Naive B cell (primary cell): ENCODE results near the gene NAP1L5. TPM values are rescaled to one million over a fixed set of nuclear protein-coding genes. Genes with fewer than 3 reads are reported as not detected.
A peak's percentile ranks its signal among the peaks of the same experiment; 100 is the strongest.

Experiments
- ATAC-seq, 2 donors: fragments of 150-1000 bp; cut with Tn5 transposase; 2 replicates each; pipeline ENCODE4 v1.10.0; 2021; ENCODE audit warnings: low read depth in 2 of 2, mild to moderate bottlenecking in 2 of 2, moderate library complexity in 2 of 2
- DNase-seq: peaks from one replicate; pipeline ENCODE4 v3.0.0; 2022
- H3K27ac Mint-ChIP-seq, 6 donors: one replicate each; pipeline ENCODE4 v1.8.0; 2020 to 2022; ENCODE audit warnings: mild to moderate bottlenecking in 6 of 6, mixed read lengths in 6 of 6, moderate library complexity in 5 of 6, inconsistent platforms in 2 of 6
- H3K27me3 Mint-ChIP-seq, 3 donors: one replicate each; pipeline ENCODE4 v1.8.0; 2021 to 2022; ENCODE audit warnings: mixed read lengths in 3 of 3, mild to moderate bottlenecking in 1 of 3
- H3K36me3 Mint-ChIP-seq, 2 donors: one replicate each; pipeline ENCODE4 v1.8.0; 2020 to 2022; ENCODE audit warnings: mixed read lengths in 2 of 2, inconsistent platforms in 1 of 2, mild to moderate bottlenecking in 1 of 2
- H3K4me1 Mint-ChIP-seq, 3 donors: one replicate each; pipeline ENCODE4 v1.8.0; 2020 to 2022; ENCODE audit warnings: mixed read lengths in 3 of 3, inconsistent platforms in 1 of 3, mild to moderate bottlenecking in 1 of 3, moderate library complexity in 1 of 3
- H3K4me3 Mint-ChIP-seq, 8 donors: one replicate each; pipeline ENCODE4 v1.8.0; 2020 to 2022; ENCODE audit warnings: mild to moderate bottlenecking in 8 of 8, mixed read lengths in 8 of 8, moderate library complexity in 8 of 8, inconsistent platforms in 2 of 8
- H3K9me3 Mint-ChIP-seq, 7 donors: one replicate each; pipeline ENCODE4 v1.8.0; 2020 to 2022; ENCODE audit warnings: mixed read lengths in 7 of 7, mild to moderate bottlenecking in 5 of 7, inconsistent platforms in 2 of 7, moderate library complexity in 1 of 7
- polyA plus RNA-seq, 6 donors: library from polyadenylated mRNA; unstranded; fragments of 300-500 nt; fragmentation: Illumina TruSeq; gene quantifications; one replicate each; pipeline ENCODE4 v1.2.3, GENCODE V29; 2021; ENCODE audit warnings: low read depth in 6 of 6

Gene NAP1L5, protein sequence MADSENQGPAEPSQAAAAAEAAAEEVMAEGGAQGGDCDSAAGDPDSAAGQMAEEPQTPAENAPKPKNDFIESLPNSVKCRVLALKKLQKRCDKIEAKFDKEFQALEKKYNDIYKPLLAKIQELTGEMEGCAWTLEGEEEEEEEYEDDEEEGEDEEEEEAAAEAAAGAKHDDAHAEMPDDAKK
- 1 to 10 TPM in 3 of 6 donors, under 1 TPM in 2, not detected in 1; 0.58 to 1.8 (median 1.2) TPM for polyA plus RNA-seq

DNA sequence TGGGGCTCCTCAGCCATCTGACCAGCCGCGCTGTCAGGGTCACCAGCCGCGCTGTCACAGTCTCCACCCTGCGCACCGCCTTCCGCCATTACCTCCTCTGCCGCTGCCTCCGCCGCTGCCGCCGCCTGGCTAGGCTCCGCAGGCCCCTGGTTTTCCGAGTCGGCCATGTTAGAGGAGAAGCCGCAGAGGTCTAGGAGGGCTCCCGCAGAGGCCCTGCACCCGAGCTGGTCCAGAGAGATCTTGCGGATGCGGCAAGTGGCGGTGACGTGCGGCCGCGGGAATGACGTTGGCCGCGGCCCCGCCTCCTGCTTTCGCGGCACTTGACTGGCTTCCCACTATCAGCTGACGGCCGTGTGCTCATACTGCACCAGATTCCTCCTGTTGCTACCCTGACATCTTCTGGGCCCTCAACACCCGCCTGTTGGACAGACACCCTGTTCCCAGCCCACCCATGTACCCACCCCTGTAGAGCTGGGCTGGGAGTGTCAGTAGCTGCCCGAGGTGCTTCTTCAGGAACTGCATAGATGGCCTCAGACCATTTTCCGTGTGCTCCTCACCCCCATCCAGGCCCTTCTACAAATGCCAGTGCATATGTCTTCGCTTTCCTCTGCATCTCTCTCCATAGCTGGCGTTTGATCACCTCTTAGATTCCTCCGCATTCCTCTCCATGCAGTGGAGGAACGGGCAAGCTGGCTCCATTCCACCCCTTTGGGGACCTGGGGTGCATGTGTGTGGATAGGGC, at the start of gene NAP1L5:
TSS of gene NAP1L5 (minus strand) at position 242 of the 742 bp plus-strand sequence. CDS start at position 167, 75 bp downstream.
- Mint-ChIP-seq H3K27ac (peak within 1 kb of the TSS; percentile 38 to 95 (median 90)), H3K9me3 (peaks cover 0 to 5% (median 0%) of the 10 kb centered on the region in 7 donors), H3K4me1 (peaks cover 10 to 14% (median 13%) of the 10 kb centered on the region in 3 donors), H3K36me3 (peaks cover 7 to 24% of the 10 kb centered on the region in 2 donors), H3K27me3 (no peaks in the 10 kb centered on the region), H3K4me3 (peak within 1 kb of the TSS; percentile 87 to 96 (median 92))
- ATAC-seq: peak; percentile 95 to 97
- DNase-seq: peak; percentile 76

DNA sequence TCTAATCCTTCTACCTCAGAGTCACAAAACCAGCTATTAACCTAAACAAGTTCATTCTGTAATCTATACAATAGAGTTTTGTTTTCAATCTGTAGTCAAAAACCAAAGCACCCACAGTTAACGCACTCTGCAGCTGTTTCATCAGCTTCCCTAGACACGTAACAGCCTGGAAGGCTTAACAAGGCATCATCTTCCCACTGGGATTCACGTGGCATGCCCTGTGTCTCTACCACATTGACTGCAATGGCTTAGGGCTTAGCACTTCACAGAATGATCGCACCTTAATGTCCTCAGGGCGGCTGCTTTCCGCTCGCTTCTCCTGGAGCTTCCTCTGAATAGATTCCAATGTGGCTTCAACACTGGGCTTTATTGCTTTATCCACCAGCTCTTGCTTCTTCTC, 49.7 kb upstream of the NAP1L5 start:
- Mint-ChIP-seq H3K27me3 (no peaks in the 10 kb centered on the region), H3K4me1 (no peaks in the 10 kb centered on the region), H3K4me3 (no peak overlapping the region), H3K36me3 (no peaks in the 10 kb centered on the region), H3K9me3 (no peaks in the 10 kb centered on the region), H3K27ac (no peak overlapping the region)
- DNase-seq (no peak), ATAC-seq (no peak)

DNA sequence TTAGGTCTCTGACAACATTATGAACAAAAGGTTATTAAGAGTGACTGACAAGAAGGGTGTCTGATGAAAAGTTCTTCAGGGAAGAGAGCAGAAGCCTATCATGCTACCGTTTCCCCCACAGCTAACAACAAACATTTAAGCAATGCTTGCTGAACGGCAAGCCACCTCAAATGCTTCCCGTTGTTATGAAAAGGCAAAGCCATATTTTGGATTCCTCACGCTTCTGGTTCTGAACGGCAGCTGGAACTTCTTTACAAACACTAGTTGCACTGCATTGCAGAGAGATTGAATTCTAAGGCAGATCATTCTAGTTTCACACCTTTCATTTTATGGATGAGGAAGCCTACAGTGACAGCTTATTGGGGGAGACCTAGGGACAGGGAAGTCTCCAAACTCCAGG, 48.6 kb upstream of the NAP1L5 start:
- Mint-ChIP-seq H3K27me3 (no peaks in the 10 kb centered on the region), H3K4me1 (no peaks in the 10 kb centered on the region), H3K9me3 (no peaks in the 10 kb centered on the region), H3K36me3 (no peaks in the 10 kb centered on the region), H3K4me3 (no peak overlapping the region), H3K27ac (no peak overlapping the region)
- ATAC-seq (no peak), DNase-seq (no peak)

DNA sequence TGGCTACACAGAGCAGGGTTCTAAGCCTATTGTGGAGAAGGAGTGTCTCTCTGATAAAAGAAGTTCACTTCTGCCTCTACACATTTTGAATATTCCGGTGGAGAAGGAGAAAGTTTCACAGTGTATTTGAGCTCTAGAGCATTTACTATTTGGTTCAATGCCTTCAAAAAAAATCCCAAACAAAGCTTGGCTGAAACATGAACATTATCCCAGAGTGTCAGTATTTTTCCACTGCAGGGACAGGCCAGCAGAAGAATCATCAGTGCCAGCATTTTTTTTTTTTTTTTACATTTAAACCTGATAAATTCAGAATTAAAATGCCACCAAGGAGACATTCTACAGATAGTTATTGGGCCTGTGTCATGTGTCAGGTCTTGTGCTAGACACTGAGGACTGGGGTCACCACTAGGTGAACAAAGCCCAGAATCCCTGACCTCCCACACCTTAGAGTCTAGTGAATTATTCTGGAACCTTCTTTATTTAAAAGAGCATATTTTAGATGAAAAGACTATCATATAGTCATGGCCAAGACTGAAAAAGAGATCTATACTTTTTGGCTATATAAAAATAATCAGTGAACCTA, 48.0 kb upstream of the NAP1L5 start:
- Mint-ChIP-seq H3K27ac (no peak overlapping the region), H3K27me3 (no peaks in the 10 kb centered on the region), H3K36me3 (no peaks in the 10 kb centered on the region), H3K9me3 (no peaks in the 10 kb centered on the region), H3K4me3 (no peak overlapping the region), H3K4me1 (no peaks in the 10 kb centered on the region)
- ATAC-seq (no peak), DNase-seq (no peak)

DNA sequence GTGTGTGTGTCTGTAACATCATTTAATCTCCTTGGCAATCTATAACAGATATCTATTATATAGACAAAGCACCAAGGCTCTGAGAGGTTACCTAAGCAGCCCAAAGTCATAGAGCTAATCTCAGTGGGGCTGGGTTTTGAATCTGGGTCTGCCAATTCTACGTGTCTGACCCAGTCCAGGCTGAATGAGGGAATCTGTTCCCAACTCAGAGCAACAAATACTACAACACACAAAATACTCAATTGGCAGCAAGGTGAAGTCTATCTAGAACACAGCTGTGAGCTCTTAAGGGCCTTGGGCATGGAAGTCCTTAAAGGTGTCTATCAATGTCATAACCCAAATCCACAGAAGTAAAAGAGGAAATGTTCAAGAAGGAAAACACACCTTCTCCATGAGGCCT, 47.5 kb upstream of the NAP1L5 start:
- H3K27ac Mint-ChIP-seq: no peak overlapping the region
- DNase-seq: no peak
- peaks cover 0 to under 1% (median 0%) of the 10 kb centered on the region in 3 donors for H3K4me1 Mint-ChIP-seq
- peaks cover 0 to 2% (median 0%) of the 10 kb centered on the region in 3 donors for H3K27me3 Mint-ChIP-seq
- H3K36me3 Mint-ChIP-seq: no peaks in the 10 kb centered on the region
- no peak for ATAC-seq
- no peaks in the 10 kb centered on the region for H3K9me3 Mint-ChIP-seq
- no peak overlapping the region for H3K4me3 Mint-ChIP-seq

DNA sequence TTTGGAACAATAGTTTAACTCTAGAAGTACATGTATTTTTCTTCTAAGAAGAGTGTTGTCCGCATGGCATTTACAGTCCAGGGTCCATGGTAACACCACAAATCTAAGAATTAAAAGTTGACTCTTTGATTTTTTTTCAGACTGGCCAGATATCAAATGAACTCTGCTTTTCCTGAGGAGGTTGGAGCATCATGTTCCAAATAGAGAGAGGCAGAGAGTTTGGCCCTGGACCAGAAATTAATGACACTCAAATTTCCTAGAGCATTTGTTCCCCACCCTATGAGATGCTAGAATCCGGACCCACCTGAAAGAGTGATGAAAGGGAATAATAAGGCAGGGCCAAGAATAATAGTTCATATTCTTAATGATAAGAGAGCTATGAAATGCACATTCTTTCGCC, 47.0 kb upstream of the NAP1L5 start:
- no peak for DNase-seq
- Mint-ChIP-seq H3K4me1 (peaks cover 0 to 5% (median 3%) of the 10 kb centered on the region in 3 donors), H3K4me3 (no peak overlapping the region), H3K9me3 (no peaks in the 10 kb centered on the region), H3K27ac (no peak overlapping the region), H3K27me3 (peaks cover 0 to 6% (median 0%) of the 10 kb centered on the region in 3 donors), H3K36me3 (no peaks in the 10 kb centered on the region)
- no peak for ATAC-seq

DNA sequence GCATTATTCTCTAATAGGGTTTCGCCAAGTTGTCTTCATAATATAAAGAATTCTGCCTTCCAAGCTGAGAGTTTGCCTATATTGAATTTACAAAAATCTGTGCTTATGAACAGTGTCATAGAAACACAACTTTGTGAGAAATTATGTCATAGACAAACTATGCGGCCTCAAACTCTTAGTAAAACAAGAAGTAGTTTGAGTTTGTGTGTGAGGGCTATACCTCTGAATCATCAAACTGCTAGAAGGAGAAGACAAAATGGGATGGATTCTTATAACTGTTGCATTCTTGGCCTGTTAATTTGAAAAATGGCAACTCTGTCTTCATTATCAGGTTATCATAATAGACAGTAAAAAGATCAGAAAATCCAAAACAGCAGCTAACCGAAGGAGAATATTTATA, 46.1 kb upstream of the NAP1L5 start:
- ATAC-seq (no peak), DNase-seq (no peak)
- no peaks in the 10 kb centered on the region for H3K9me3 Mint-ChIP-seq
- no peak overlapping the region for H3K27ac Mint-ChIP-seq
- H3K27me3 Mint-ChIP-seq: peaks cover 0 to 6% (median 0%) of the 10 kb centered on the region in 3 donors
- H3K4me3 Mint-ChIP-seq: no peak overlapping the region
- peaks cover 0 to 6% (median 5%) of the 10 kb centered on the region in 3 donors for H3K4me1 Mint-ChIP-seq
- H3K36me3 Mint-ChIP-seq: no peaks in the 10 kb centered on the region

DNA sequence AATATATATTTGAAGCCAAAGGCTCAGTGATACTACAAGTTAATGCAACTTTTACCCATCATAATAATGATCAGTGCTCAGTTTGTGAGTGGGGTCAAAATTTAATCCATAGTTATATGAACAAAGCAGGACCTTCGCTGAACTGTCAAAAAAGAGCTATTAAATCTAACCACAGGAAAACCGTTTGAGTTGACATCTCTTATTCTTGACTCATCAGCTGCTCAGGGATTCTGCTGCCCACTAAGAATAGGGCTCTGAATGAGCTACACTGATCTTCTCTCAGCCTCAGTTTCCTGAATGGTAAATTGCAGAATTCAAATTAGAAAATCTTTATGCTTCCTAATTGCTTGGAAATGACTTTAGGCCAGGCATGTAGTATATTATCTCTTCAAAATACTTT, 44.9 kb upstream of the NAP1L5 start:
- H3K36me3 Mint-ChIP-seq: no peaks in the 10 kb centered on the region
- ATAC-seq (no peak), DNase-seq (no peak)

DNA sequence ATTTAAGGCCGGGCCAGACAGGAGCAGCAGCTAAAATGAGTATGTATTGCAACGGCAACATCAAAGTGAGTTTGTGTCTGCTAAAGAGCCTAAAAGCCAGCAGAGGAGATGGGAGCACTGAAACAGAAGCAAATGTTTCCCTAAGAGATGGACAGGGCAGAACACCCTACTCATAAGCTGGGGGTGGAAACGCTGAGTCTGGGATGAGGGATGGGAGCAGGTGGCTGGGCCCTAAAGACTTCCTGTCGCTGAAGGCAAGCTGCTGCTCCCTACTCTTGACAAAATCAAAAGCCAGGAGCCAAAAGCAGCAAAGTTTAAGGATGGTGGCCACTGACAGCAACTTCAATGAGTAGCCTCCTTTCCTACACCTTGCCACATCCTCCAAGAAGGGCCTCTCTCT, 40.6 kb upstream of the NAP1L5 start:
- no peaks in the 10 kb centered on the region for H3K36me3 Mint-ChIP-seq
- no peak for DNase-seq
- peak overlapping the region in 7 of 8 donors; percentile 28 to 91 (median 85) for H3K4me3 Mint-ChIP-seq
- peaks cover 0 to 6% (median 0%) of the 10 kb centered on the region in 3 donors for H3K27me3 Mint-ChIP-seq
- no peak for ATAC-seq
- peaks cover 19 to 24% (median 21%) of the 10 kb centered on the region in 3 donors for H3K4me1 Mint-ChIP-seq
- peak overlapping the region in 2 of 6 donors; percentile 34 to 71 for H3K27ac Mint-ChIP-seq
- H3K9me3 Mint-ChIP-seq: no peaks in the 10 kb centered on the region

More for the DNA sequence above, 44.9 kb upstream of the NAP1L5 start:
- Mint-ChIP-seq H3K4me3 (no peak overlapping the region), H3K9me3 (no peaks in the 10 kb centered on the region), H3K4me1 (peaks cover 10 to 18% (median 13%) of the 10 kb centered on the region in 3 donors), H3K27me3 (peaks cover 0 to 6% (median 0%) of the 10 kb centered on the region in 3 donors), H3K27ac (no peak overlapping the region)

DNA sequence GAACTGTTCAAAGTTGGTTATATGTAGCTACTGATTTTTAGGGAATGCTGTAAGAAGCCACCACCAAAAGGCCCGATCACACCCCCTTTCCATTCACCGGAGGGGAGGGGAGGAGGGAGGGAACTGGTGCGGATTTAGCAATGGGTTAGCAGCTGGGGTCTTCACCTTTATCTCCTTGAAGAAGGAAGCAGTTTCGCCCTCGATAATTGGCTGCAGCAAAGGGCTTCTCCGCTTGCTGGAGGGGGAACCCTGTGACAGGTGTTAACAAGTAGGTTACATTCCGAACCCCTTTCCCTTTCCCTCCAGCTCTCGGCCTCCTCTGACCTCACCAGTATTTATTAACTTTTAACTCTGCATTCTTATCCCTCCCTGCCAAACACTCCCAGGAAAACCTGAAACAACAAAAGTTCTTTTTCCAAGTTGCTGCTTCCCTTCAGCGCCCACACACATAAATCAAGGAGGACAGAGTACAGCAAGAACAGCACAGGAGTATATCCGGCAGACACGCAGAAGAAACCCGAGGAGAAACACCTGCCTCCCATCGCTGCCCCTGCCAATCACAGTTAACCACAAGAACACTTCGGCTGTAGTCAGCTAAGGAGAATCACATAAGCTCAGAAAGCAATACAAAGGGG, 39.8 kb upstream of the NAP1L5 start:
- Mint-ChIP-seq H3K9me3 (no peaks in the 10 kb centered on the region), H3K4me3 (peak overlapping the region; percentile 28 to 91 (median 84)), H3K27me3 (peaks cover 0 to 6% (median 0%) of the 10 kb centered on the region in 3 donors), H3K27ac (peak overlapping the region in 5 of 6 donors; percentile 1 to 53 (median 34)), H3K36me3 (no peaks in the 10 kb centered on the region), H3K4me1 (peaks cover 19 to 24% (median 21%) of the 10 kb centered on the region in 3 donors)
- DNase-seq: peak; percentile 52
- peak; percentile 93 to 97 for ATAC-seq

DNA sequence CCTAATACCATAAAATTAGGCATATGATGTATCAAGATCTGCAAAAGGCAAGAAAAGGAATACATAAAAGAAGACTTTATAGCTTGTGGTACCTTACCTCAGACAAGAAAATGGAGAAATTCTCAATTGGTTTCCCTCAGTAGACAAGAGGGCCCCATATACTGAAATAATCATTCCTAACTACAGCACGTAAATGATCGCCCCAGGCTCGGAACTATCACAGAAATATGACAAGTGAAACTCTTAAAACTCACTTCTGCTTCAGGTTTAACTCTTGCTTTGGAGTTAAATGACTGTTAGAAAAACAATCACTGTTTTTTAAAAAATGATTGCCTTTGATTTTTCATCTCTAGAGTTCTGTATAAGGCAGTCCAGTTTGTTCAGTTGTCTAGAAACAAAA, 38.6 kb upstream of the NAP1L5 start:
- Mint-ChIP-seq H3K9me3 (no peaks in the 10 kb centered on the region), H3K4me3 (peak overlapping the region in 3 of 8 donors; percentile 7 to 60 (median 19)), H3K36me3 (no peaks in the 10 kb centered on the region), H3K27me3 (peaks cover 0 to 6% (median 0%) of the 10 kb centered on the region in 3 donors), H3K27ac (peak overlapping the region in 1 of 6 donors; percentile 31), H3K4me1 (peaks cover 19 to 24% (median 21%) of the 10 kb centered on the region in 3 donors)
- no peak for DNase-seq
- no peak for ATAC-seq

DNA sequence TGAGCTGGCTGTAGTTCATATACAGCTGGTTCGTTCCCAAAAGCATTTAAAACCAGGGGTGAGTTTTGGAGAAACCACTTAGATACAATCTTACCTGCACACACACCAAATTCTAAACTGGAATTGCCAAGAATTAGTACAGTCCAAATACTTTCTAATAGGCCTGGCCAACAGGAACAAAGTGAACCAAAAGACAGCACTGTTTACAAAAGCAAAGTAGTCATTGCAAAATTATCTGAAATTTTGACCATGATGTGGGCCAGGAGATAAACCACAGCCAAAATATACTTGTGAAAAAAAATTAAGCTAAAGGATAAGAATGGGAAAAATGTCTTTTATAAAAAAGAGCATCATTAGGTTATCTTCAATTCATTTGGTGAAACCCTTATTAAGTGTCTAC, 37.9 kb upstream of the NAP1L5 start:
- H3K27ac Mint-ChIP-seq: no peak overlapping the region
- no peaks in the 10 kb centered on the region for H3K36me3 Mint-ChIP-seq

DNA sequence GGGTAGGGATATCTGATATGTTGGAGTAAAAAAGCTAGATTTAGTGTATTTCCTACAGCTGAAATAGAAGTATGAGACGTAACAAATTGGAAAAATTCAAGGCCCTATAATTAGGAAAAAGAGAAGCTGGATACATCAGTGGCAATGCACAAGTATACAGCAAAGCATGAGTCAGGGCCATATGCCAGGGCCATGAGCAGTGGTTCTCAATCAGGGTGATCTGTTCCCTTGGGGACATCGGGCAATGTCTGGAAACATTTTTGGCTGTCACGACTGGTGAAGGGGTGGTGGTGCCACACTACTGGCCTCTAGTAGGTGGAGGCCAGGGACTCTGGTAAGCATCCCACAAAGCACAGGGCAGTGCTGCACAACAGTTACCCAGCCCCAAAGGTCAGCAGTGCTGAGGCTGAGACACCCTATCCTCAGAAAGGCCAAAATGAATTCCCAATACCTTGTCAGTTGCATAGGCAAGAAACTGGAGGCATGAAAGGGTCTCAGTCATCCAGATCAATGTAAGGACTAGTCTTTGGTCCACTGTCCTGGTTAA, 36.8 kb upstream of the NAP1L5 start:
- H3K9me3 Mint-ChIP-seq: no peaks in the 10 kb centered on the region
- H3K36me3 Mint-ChIP-seq: no peaks in the 10 kb centered on the region
- H3K4me3 Mint-ChIP-seq: no peak overlapping the region
- H3K27me3 Mint-ChIP-seq: no peaks in the 10 kb centered on the region
- H3K27ac Mint-ChIP-seq: no peak overlapping the region
- ATAC-seq (no peak), DNase-seq (no peak)
- peaks cover 14 to 21% (median 21%) of the 10 kb centered on the region in 3 donors for H3K4me1 Mint-ChIP-seq

More for the DNA sequence above, 37.9 kb upstream of the NAP1L5 start:
- Mint-ChIP-seq H3K4me3 (no peak overlapping the region), H3K9me3 (no peaks in the 10 kb centered on the region), H3K4me1 (peaks cover 19 to 24% (median 21%) of the 10 kb centered on the region in 3 donors), H3K27me3 (peaks cover 0 to 6% (median 0%) of the 10 kb centered on the region in 3 donors)
- no peak for DNase-seq
- ATAC-seq: no peak
